SU-DHL-6 (cell line): Measurements from ENCODE around the gene MOB1A.

ENCODE experiments used
- EZH2phosphoT487 ChIP-seq: fragments of 200-600 bp; sonication (generic), shearing (Covaris generic); conservative IDR thresholded peaks from 2 replicates; pipeline ENCODE4 v1.6.1; 2018; ENCODE audit warnings: mild to moderate bottlenecking, antibody characterized with exemption, low read length, moderate library complexity, mixed read lengths
- TF ChIP-seq, protein P1 (sequence below): fragments of 200-600 bp; sonication (generic); IDR thresholded peaks from one replicate; pipeline ENCODE4 v1.5.1; 2017; ENCODE audit warnings: antibody characterized with exemption, mild to moderate bottlenecking, low read length, moderate library complexity; ENCODE audit not compliant: insufficient read depth, poor library complexity, severe bottlenecking

- TF ChIP-seq, protein P1, sequence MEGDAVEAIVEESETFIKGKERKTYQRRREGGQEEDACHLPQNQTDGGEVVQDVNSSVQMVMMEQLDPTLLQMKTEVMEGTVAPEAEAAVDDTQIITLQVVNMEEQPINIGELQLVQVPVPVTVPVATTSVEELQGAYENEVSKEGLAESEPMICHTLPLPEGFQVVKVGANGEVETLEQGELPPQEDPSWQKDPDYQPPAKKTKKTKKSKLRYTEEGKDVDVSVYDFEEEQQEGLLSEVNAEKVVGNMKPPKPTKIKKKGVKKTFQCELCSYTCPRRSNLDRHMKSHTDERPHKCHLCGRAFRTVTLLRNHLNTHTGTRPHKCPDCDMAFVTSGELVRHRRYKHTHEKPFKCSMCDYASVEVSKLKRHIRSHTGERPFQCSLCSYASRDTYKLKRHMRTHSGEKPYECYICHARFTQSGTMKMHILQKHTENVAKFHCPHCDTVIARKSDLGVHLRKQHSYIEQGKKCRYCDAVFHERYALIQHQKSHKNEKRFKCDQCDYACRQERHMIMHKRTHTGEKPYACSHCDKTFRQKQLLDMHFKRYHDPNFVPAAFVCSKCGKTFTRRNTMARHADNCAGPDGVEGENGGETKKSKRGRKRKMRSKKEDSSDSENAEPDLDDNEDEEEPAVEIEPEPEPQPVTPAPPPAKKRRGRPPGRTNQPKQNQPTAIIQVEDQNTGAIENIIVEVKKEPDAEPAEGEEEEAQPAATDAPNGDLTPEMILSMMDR, result no peak
- TF ChIP-seq EZH2phosphoT487, result no peak
Measured at GRCh38 chr2:74188696-74189095, 10.0 kb upstream of the MOB1A start.
